DND-41 (cell line): ENCODE results near the gene CEP63.

Source experiments
- EZH2 ChIP-seq: IDR thresholded peaks from 3 replicates; pipeline ENCODE4 v1.6.1; 2012; ENCODE audit warnings: borderline replicate concordance, low read depth, mild to moderate bottlenecking, moderate library complexity, low read length, inconsistent platforms; ENCODE audit not compliant: severe bottlenecking
- TF ChIP-seq, protein P1 (sequence below): IDR thresholded peaks from 2 replicates; pipeline ENCODE4 v1.5.1; 2012; ENCODE audit warnings: borderline replicate concordance, low read length, moderate library complexity, mild to moderate bottlenecking; ENCODE audit not compliant: poor library complexity, severe bottlenecking; ENCODE audit errors: extremely low read depth

DNA sequence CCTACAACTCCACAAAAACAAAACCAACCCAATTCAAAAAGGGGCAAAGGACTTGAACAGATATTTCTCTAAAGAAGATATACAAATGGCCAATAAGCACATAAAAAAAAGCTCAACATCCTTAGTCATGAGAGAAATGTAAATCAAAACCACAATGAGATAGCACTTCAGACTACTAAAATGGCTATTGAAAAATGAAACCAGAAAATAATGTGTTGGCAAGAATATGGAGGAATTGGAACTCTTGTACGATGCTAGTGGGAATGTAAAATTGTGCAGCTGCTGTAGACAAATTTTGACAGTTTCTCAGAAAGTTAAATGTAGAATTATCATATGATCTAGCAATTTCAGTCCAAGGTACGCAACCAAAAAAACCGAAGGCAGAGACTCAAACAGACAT lies 136.0 kb downstream of the CEP63 start:
- TF ChIP-seq, protein P1, sequence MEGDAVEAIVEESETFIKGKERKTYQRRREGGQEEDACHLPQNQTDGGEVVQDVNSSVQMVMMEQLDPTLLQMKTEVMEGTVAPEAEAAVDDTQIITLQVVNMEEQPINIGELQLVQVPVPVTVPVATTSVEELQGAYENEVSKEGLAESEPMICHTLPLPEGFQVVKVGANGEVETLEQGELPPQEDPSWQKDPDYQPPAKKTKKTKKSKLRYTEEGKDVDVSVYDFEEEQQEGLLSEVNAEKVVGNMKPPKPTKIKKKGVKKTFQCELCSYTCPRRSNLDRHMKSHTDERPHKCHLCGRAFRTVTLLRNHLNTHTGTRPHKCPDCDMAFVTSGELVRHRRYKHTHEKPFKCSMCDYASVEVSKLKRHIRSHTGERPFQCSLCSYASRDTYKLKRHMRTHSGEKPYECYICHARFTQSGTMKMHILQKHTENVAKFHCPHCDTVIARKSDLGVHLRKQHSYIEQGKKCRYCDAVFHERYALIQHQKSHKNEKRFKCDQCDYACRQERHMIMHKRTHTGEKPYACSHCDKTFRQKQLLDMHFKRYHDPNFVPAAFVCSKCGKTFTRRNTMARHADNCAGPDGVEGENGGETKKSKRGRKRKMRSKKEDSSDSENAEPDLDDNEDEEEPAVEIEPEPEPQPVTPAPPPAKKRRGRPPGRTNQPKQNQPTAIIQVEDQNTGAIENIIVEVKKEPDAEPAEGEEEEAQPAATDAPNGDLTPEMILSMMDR: no peak
- no peak for TF ChIP-seq EZH2
